Measurements from ENCODE around the gene SPN. TPM values are rescaled to one million over a fixed set of nuclear protein-coding genes. Genes with fewer than 3 reads are reported as not detected.

Gene SPN
- total RNA-seq, 1 donor from 2014 or later = 7.4 TPM

- Histone ChIP-seq H3K4me1 (no peaks in the 10 kb centered on the region), H3K27me3 (no peaks in the 10 kb centered on the region), H3K36me3 (no peaks in the 10 kb centered on the region), H3K9me3 (no peaks in the 10 kb centered on the region), H3K4me3 (no peak overlapping the region), H3K27ac (no peak overlapping the region)
- TF ChIP-seq POLR2A (IDR thresholded peaks at IDR 0.05) (no peak), CTCF (IDR thresholded peaks at IDR 0.05) (no peak), POLR2AphosphoS5 (IDR thresholded peaks at IDR 0.05; ENCODE audit: insufficient read depth in 1 of 2, low read depth in 1 of 2) (no peak)
- no peak for DNase-seq (ENCODE audit: extremely low spot score in 2 of 2)
- intact Hi-C loops (cut with DNase I) = no loop called here
Measured at GRCh38 chr16:29658705-29659104, 4.3 kb upstream of the SPN start.

- Histone ChIP-seq H3K27me3 (no peaks in the 10 kb centered on the region), H3K4me3 (no peak overlapping the region), H3K9me3 (no peaks in the 10 kb centered on the region), H3K27ac (peak overlapping the region; percentile 30), H3K36me3 (no peaks in the 10 kb centered on the region), H3K4me1 (peaks cover 16% of the 10 kb centered on the region)
- TF ChIP-seq CTCF (IDR thresholded peaks at IDR 0.05) (no peak), POLR2A (IDR thresholded peaks at IDR 0.05) (no peak), POLR2AphosphoS5 (IDR thresholded peaks at IDR 0.05; ENCODE audit: insufficient read depth in 1 of 2, low read depth in 1 of 2) (no peak)
- intact Hi-C loops (cut with DNase I) = no loop called here
- no peak for DNase-seq (ENCODE audit: extremely low spot score in 2 of 2)
Measured at GRCh38 chr16:29662000-29662728, 883 bp upstream of the SPN start.

GRCh38 chr16:29662729-29663015, 375 bp upstream of the SPN start:
- no peak for DNase-seq (ENCODE audit: extremely low spot score in 2 of 2)
- no peak overlapping the region for H3K4me3 ChIP-seq
- peaks cover 16% of the 10 kb centered on the region for H3K4me1 ChIP-seq
- H3K27ac ChIP-seq = peak overlapping the region; percentile 30
- intact Hi-C loops (cut with DNase I) = no loop called here
- H3K9me3 ChIP-seq = no peaks in the 10 kb centered on the region
- H3K27me3 ChIP-seq = no peaks in the 10 kb centered on the region
- no peaks in the 10 kb centered on the region for H3K36me3 ChIP-seq
- TF ChIP-seq POLR2AphosphoS5 (IDR thresholded peaks at IDR 0.05; ENCODE audit: insufficient read depth in 1 of 2, low read depth in 1 of 2) (no peak), CTCF (IDR thresholded peaks at IDR 0.05) (no peak), POLR2A (IDR thresholded peaks at IDR 0.05) (no peak)

- intact Hi-C loops (cut with DNase I) = no loop called here
- Histone ChIP-seq H3K4me3 (peak overlapping the region in 1 of 2 donors; percentile 23), H3K4me1 (peaks cover 16% of the 10 kb centered on the region), H3K27me3 (no peaks in the 10 kb centered on the region), H3K9me3 (no peaks in the 10 kb centered on the region), H3K36me3 (no peaks in the 10 kb centered on the region), H3K27ac (no peak overlapping the region)
- DNase-seq (ENCODE audit: extremely low spot score in 2 of 2) = no peak
- TF ChIP-seq CTCF (IDR thresholded peaks at IDR 0.05) (no peak), POLR2AphosphoS5 (IDR thresholded peaks at IDR 0.05; ENCODE audit: insufficient read depth in 1 of 2, low read depth in 1 of 2) (no peak), POLR2A (IDR thresholded peaks at IDR 0.05) (no peak)
Measured at GRCh38 chr16:29663807-29664090, 702 bp downstream of the SPN start.

- intact Hi-C loops (cut with DNase I) = no loop called here
- Histone ChIP-seq H3K9me3 (no peaks in the 10 kb centered on the region), H3K36me3 (no peaks in the 10 kb centered on the region), H3K4me3 (peak overlapping the region in 1 of 2 donors; percentile 23), H3K4me1 (peaks cover 16% of the 10 kb centered on the region), H3K27ac (no peak overlapping the region), H3K27me3 (no peaks in the 10 kb centered on the region)
- TF ChIP-seq POLR2AphosphoS5 (IDR thresholded peaks at IDR 0.05; ENCODE audit: insufficient read depth in 1 of 2, low read depth in 1 of 2) = no peak
- no peak for TF ChIP-seq CTCF (IDR thresholded peaks at IDR 0.05)
- no peak for TF ChIP-seq POLR2A (IDR thresholded peaks at IDR 0.05)
- no peak for DNase-seq (ENCODE audit: extremely low spot score in 2 of 2)
Measured at GRCh38 chr16:29664091-29664921, 1.3 kb downstream of the SPN start.

Data from vagina (tissue), 2 donors.